HG03442 (cell line): ENCODE data around the gene TMCC1.
A peak's percentile ranks its signal among the peaks of the same experiment; 100 is the strongest.
"Not testable (repeated sequence)": the region's sequence is repeated elsewhere in the genome, so short reads cannot be mapped to it uniquely, and the experiment has no call there.

Experiments used
- ATAC-seq: cut with Tn5 transposase; IDR thresholded peaks from one replicate; pipeline ENCODE4 v1.9.1; 2021; ENCODE audit warnings: mild to moderate bottlenecking, moderate library complexity; ENCODE audit not compliant: unreplicated experiment

The TMCC1 gene

GRCh38 chr3:129893581-129894070, at the start of gene TMCC1:
TMCC1 (minus strand) TSS chr3:129893711.
- ATAC-seq, result peak; percentile 87

GRCh38 chr3:129943020-129943419, 49.5 kb upstream of the TMCC1 start:
- ATAC-seq, result no peak

- peak; percentile 58 for ATAC-seq
Observed at GRCh38 chr3:129942296-129942695, 48.8 kb upstream of the TMCC1 start.

GRCh38 chr3:129940086-129940485, 46.6 kb upstream of the TMCC1 start:
- ATAC-seq, result no peak

- no peak for ATAC-seq
Observed at GRCh38 chr3:129938140-129938930, 44.8 kb upstream of the TMCC1 start.

- ATAC-seq, result no peak
Observed at GRCh38 chr3:129937717-129938116, 44.2 kb upstream of the TMCC1 start.

- no peak for ATAC-seq
Observed at GRCh38 chr3:129936757-129937156, 43.2 kb upstream of the TMCC1 start.

GRCh38 chr3:129934234-129935123, 41.0 kb upstream of the TMCC1 start:
- no peak for ATAC-seq

GRCh38 chr3:129933471-129933870, 40.0 kb upstream of the TMCC1 start:
- ATAC-seq, result no peak

- ATAC-seq, result no peak
Observed at GRCh38 chr3:129929383-129929782, 35.9 kb upstream of the TMCC1 start.

- ATAC-seq, result no peak
Observed at GRCh38 chr3:129927072-129927471, 33.6 kb upstream of the TMCC1 start.

GRCh38 chr3:129919806-129920205, 26.3 kb upstream of the TMCC1 start:
- ATAC-seq, result no peak

- ATAC-seq, result no peak
Observed at GRCh38 chr3:129919357-129919756, 25.8 kb upstream of the TMCC1 start.

- ATAC-seq, result no peak
Observed at GRCh38 chr3:129918461-129918860, 24.9 kb upstream of the TMCC1 start.

GRCh38 chr3:129917423-129918007, 24.0 kb upstream of the TMCC1 start:
- no peak for ATAC-seq

GRCh38 chr3:129913618-129914017, 20.1 kb upstream of the TMCC1 start:
- ATAC-seq, result no peak

- ATAC-seq, result no peak
Observed at GRCh38 chr3:129911261-129911861, 17.9 kb upstream of the TMCC1 start.

GRCh38 chr3:129909235-129909634, 15.7 kb upstream of the TMCC1 start:
- ATAC-seq, result not testable (repeated sequence)

- ATAC-seq, result no peak
Observed at GRCh38 chr3:129908417-129908816, 14.9 kb upstream of the TMCC1 start.

- ATAC-seq, result not testable (repeated sequence)
Observed at GRCh38 chr3:129901272-129901671, 7.8 kb upstream of the TMCC1 start.

GRCh38 chr3:129897026-129897425, 3.5 kb upstream of the TMCC1 start:
- no peak for ATAC-seq
